OCI-M2 (cell line): ENCODE measurements around the gene BLACAT1.
"Not testable (repeated sequence)": the region's sequence is repeated elsewhere in the genome, so short reads cannot be mapped to it uniquely, and the experiment has no call there.

Experiments
- DNase-seq: peaks from one replicate; lab custom pipeline; 2025; ENCODE audit not compliant: unreplicated experiment; lab: John Stamatoyannopoulos, UW

Gene BLACAT1

DNA sequence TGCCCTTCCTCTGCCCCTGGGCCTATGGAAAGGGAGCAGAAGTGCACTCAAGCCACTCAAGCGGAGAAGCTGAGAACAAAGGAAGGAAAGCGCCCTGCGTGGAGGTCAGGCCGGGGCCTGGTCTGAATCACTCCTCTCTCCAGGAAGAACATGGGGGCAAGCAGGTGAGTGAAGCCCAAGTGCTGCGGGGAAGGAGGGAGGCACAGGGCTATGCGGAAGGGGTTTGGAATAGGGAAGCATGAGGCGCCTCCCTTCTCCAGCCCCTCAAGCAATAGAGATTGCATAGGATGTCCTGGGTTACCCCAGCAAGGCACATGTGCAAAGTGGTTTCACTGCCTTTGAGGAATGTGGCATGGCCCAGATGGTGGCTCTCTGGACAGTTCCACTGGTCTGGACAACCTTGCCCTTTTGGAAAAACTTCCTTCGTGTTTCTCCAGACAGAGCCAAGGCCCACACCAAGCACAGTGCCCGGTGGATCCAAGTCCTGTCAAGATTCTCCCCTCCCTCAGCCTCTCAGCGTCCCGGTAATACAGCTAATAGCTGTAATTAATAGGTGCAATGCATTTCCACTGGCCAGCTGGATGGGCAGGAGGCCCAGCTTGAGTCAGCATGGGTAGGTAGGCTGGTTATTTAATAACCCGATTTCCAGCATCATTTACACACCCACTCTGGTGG is 13.7 kb downstream of the BLACAT1 start:
- DNase-seq: no peak

GRCh38 chr1:205441716-205442050 is 14.2 kb downstream of the BLACAT1 start:
- DNase-seq: no peak

GRCh38 chr1:205441318-205441633 is 14.6 kb downstream of the BLACAT1 start:
- no peak for DNase-seq

DNA sequence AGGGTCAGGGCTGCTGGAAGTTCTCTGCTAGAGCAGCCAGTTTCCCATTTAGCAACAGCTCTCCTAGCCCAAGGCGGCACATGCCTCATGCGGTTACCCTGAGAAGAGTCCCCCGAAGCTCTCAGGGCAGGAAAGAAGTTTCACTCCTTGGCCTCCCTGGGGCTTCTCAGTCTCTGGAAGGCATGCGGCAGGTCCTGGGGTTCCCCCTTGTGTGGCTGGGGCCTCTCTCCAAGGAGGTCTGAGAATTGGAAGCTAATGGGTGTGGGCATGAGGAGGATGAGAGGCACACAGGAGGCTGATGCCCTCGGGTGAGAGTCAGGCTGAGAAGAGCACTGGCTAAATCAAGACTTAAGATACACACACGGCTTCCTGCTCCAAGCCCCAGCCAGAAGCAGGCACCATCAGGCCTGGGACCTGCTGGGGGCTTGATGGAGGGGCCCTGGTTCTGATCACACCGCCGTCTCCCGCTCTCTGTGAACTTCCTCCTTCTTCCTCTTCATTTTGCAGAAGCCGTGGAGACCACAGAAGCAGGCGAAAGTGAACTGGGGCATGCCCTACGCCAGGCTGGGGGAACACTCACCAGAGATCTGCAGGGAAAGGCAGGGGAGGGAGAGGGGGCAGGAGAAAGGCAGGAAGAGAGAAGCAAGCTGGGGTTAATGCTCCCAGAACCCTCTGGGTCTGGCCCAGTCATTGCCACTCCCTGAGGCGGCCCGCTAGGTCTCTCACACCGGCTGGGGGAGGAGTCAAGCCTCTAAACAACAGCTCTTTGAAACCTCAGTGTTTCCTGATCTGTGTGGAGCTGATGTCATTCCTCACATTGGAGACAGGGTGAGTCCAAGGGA is 15.1 kb downstream of the BLACAT1 start:
- no peak for DNase-seq

- DNase-seq: no peak
These were observed 15.7 kb downstream of the BLACAT1 start for GRCh38 chr1:205440121-205440475.

- DNase-seq: no peak
These were observed 17.4 kb downstream of the BLACAT1 start for GRCh38 chr1:205438213-205439158.

GRCh38 chr1:205437570-205437969 is 18.3 kb downstream of the BLACAT1 start:
- DNase-seq: no peak

- no peak for DNase-seq
These were observed 19.0 kb downstream of the BLACAT1 start for GRCh38 chr1:205436776-205437410.

GRCh38 chr1:205435578-205436573 is 20.0 kb downstream of the BLACAT1 start:
- DNase-seq: no peak

DNA sequence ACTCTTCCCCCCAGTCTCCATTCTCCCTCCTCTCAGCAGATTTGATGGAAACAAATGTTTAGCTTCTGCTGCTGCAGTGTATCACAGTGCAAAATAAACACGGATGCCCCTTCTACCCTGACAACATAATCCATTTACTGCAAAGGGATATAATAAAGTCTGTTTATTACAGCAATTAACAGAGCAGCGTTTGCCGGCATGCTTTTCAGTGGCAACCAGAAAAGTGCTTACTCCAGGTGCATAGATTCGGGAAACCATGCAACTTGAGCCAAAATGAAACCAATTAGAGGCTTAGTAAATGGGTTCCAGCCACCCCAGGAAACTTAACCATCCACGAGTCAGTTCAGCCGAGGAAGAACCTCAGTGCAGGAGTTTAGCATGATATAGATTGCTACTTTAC is 21.1 kb downstream of the BLACAT1 start:
- no peak for DNase-seq

DNA sequence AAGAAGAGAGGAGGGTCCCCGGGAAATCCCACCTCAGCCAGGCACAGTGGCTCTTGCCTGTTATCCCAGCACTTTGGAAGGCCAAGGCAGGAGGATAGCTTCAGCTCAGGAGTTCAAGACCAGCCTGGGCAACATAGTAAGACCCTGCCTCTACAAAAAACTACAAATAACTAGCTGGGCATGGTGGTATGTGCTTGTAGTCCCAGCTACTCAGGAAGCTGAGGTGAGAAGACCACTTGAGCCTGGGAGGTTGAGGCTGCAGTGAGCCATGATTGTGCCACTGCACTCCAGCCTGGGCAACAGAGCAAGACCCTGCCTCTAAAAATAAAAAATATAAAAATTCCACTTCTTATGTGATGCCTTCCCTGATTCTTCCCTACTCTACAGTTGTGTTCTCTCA is 23.2 kb downstream of the BLACAT1 start:
- DNase-seq: not testable (repeated sequence)

- no peak for DNase-seq
These were observed 23.7 kb downstream of the BLACAT1 start for GRCh38 chr1:205432116-205432515.

DNA sequence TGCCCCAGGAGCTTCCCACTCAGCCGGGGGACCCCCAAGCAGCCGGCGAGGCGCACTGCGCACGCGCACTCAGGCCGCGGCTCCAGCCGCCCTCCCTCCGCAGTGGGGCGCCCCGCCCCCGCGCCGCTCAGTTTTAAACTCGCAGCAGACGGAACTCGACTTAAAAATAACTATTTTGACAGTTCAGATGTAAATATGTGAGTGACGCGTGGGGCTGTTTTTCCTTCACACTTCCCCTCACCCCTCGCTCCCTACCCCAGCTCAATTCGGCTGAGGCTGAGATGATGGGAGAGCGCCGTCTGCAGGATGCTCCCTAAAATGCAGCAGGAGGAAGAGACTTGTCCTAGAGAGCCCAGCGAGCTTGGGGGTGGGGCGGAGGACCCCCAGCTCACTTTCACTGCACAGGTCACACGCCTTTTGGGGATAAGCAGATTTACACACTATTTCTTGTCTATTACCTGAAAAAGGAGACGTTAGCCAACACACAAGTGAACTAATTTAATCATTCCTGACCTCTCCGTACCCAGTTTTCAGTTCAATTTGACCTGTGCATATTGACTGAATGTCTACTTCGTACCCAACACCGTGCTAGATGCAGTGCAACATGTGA is 25.0 kb downstream of the BLACAT1 start:
- DNase-seq: no peak

DNA sequence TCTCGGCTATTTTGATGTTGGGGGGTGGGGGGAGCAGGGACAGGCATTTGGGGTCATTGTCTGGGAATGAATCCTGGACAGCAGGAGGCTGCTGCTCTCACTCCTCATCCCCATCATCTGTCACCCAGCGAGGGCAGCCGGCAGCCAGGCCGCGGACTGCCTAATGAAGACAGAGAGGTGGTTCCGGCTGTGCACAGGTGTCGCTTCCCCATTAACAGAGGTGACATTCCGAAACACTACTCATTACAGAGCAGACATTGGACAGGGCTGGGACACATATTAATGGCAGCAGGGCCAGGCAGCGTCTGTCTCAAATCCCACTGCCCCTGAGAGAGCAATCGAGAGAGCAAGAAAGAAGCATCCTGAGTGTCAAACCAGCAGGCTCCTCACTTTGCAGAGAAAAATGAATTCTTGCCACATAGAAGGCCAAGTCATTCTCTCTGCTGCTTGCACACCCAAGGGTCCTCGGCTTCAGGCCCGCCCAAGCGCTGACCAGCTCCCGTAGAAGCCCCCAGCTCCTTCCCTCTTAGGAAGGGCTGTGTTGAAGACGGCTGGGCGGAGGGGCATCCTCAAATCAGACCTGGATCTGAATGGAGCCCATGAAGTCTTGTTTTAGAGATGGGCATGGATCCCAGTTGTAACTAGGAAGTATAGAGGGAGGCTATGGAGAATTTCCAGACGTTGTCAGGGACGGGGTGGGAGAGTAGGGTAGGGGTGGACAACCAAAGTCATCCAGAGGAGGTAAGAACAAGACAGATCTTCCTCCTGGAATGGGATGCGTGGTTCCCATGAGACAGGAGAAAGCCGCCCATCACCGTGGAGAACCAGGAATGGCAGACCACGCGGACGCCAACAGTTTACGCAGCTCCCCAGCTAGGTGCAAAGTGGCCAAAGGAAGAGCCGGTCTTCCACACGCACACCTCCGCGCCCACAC is 25.8 kb downstream of the BLACAT1 start:
- DNase-seq: no peak

DNA sequence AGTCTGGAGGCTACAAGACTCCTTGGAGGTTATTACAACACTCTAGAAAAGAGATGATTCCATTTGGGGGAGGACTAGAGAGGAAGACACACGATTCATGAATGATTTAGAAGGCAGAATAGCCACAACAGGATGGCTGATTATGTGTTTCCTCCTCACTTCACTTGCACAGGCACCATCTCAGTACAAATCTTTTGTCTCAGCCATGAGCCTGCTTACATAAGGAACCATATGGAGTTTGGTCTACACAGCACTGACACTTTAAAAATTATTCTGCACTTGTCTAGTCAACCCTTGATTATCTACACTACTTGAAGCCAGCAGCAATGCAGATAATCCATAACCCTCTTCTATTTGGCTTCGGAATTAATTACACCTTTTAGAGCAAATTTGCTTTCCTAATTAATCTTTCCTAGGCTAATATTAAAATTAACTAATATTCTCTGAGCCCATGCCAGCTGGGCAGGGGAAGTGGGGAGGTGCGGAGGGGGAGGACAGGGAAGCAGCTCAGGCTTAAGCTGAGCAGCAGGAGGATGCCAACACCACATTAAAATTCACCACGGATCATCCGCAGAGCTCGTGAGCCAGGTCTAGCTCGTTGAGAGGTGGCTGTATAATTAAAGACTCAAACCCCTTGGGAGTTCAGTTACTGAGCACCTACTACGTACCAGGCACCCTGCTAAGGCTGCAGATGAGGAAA is 30.8 kb downstream of the BLACAT1 start:
- no peak for DNase-seq

GRCh38 chr1:205423814-205424399 is 31.9 kb downstream of the BLACAT1 start:
- no peak for DNase-seq

DNA sequence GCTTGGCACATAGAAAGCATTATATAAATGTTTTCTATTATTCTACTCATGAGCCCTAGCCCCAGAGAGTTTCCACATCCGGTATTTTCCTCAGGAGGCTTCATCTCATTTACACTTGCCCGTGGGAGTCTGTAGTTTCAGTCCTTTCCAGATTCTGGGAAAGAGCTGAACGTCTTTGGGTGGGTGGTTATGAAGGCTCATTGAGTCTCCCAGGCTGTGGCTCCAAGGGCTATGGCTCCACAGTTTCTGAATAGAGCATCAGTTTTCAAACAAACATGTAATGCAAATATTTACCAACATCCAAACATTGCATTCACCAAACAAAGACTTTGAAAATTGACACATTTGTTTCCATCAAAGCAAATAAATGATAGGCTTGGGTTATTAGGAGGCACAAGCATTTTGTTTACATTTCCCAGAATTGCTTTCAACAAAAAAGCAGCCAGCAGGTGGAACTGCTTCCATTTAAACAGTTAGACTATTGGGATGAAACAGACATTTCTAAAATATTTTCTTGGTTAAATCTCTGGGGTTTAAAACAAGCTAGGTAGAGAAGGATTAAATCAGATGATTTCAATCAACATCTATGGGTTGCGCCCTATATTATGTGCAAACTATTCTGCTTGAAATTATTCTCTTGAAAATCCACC is 32.7 kb downstream of the BLACAT1 start:
- DNase-seq: no peak
